Astrocyte of the spinal cord (primary cell): Measurements from ENCODE around the gene SFN.
"Not testable (repeated sequence)": the region's sequence is repeated elsewhere in the genome, so short reads cannot be mapped to it uniquely, and the experiment has no call there.

Experiments
- DNase-seq: peaks from one replicate; pipeline ENCODE4 v3.0.0; 2011; ENCODE audit warnings: low read depth, low spot score
- H3K4me3 ChIP-seq: 2 replicates; pipeline ENCODE4 v1.5.1; 2011; ENCODE audit warnings: low read depth, mild to moderate bottlenecking, low read length, moderate library complexity
- in situ Hi-C: cut with HindIII; loops from 2 replicates; pipeline ENCODE4 v1.10.0; 2017; ENCODE audit warnings: low sequenced_read_pairs
- TF ChIP-seq, protein P1 (sequence below): IDR thresholded peaks from 2 replicates; pipeline ENCODE4 v1.5.1; 2012; ENCODE audit warnings: low read depth, mild to moderate bottlenecking, low read length, inconsistent platforms

SFN gene

DNA sequence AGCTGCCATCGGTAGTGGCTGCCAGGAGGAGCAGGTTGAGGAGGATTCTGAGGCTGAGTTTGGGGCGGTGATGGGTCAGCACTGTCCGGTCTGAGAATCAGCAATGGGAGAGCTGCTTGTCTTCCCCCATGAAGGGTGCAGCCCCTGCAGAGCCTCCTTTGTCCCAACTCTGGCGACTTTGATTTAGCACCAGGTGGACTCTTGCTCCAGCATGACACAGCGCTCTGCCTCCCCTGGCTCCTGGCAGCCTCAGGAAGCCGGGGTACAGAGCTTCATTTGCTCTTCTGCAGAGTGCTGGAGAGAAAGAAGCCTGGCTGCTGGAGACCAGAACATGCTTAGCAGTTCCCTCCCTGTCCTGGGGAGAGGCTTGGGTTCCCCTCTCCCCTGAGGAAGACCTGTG, 23.2 kb upstream of the SFN start:
- no peak overlapping the region for H3K4me3 ChIP-seq
- in situ Hi-C loops: no loop called here
- DNase-seq: no peak
- TF ChIP-seq, protein P1, sequence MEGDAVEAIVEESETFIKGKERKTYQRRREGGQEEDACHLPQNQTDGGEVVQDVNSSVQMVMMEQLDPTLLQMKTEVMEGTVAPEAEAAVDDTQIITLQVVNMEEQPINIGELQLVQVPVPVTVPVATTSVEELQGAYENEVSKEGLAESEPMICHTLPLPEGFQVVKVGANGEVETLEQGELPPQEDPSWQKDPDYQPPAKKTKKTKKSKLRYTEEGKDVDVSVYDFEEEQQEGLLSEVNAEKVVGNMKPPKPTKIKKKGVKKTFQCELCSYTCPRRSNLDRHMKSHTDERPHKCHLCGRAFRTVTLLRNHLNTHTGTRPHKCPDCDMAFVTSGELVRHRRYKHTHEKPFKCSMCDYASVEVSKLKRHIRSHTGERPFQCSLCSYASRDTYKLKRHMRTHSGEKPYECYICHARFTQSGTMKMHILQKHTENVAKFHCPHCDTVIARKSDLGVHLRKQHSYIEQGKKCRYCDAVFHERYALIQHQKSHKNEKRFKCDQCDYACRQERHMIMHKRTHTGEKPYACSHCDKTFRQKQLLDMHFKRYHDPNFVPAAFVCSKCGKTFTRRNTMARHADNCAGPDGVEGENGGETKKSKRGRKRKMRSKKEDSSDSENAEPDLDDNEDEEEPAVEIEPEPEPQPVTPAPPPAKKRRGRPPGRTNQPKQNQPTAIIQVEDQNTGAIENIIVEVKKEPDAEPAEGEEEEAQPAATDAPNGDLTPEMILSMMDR: no peak

DNA sequence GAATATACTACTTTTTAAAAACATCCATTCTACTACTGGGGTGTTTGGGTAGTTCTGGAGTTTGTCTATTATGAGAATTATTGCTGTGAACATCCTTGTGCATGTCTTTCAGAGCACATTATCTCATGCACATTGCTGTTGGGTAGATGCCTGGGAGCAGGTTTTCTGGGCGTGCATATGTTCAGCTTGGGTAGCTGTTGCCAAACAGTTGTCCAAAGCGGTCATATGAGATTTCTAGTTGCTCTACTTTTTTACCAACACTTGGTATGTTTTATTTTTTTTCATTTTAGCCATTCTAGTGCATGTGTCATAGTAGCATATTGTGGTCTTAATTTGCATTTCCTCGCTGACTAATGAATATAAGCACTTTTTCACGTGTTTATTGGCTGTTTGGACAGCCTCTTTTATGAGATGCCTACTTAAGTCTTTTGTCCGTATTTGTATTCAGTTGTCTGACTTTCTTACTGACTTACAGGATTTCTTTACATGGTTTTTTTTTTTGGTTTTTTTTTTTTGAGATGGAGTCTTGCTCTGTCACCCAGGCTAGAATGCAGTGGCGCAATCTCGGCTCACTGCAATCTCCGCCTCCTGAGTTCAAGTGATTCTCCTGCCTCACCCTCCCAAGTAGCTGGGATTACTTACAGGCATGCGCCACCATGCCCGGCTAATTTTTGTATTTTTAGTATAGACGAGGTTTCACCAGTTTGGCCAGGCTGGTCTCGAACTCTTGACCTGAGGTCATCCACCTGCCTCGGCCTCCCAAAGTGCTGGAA, 18.3 kb upstream of the SFN start:
- DNase-seq: no peak
- TF ChIP-seq, protein P1: no peak
- H3K4me3 ChIP-seq: no peak overlapping the region
- in situ Hi-C loops: no loop called here

DNA sequence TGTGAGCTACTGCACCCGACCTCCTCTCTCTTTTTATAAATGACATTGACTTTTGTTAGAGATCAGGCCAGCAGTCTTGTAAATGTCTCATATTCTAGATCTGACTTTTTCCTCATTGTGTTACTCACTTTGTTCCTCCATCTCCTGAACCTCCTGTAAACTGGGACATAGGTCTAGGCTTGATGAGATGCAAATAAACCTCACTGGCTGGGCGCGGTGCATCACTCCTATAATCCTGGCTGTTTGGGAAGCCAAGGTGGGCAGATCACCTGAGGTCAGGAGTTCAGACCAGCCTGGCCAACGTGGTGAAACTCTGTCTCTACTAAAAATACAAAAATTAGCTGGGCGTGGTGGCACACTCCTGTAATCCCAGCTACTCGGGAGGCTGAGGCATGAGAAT, 15.1 kb upstream of the SFN start:
- H3K4me3 ChIP-seq, DNase-seq, in situ Hi-C loops: not testable (repeated sequence)

DNA sequence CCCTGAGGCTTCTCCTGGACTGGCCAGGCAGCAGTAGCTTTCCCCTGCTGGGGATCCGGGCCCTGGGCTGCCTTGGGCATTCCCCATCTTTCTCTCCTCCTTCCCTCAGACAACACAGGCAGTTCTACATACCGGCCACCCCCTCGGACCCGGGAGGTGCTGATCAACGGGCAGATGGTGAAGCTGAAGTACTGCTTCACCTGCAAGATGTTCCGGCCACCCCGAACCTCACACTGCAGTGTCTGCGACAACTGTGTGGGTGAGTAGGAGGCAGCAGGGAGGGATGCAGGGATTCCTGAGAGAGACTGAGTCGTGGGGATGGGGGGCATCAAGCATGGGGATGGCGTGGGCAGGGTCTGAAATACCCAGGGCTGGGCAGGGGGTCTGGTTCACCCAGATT, 14.4 kb upstream of the SFN start:
- TF ChIP-seq, protein P1: no peak
- in situ Hi-C loops: no loop called here
- DNase-seq: no peak
- no peak overlapping the region for H3K4me3 ChIP-seq

DNA sequence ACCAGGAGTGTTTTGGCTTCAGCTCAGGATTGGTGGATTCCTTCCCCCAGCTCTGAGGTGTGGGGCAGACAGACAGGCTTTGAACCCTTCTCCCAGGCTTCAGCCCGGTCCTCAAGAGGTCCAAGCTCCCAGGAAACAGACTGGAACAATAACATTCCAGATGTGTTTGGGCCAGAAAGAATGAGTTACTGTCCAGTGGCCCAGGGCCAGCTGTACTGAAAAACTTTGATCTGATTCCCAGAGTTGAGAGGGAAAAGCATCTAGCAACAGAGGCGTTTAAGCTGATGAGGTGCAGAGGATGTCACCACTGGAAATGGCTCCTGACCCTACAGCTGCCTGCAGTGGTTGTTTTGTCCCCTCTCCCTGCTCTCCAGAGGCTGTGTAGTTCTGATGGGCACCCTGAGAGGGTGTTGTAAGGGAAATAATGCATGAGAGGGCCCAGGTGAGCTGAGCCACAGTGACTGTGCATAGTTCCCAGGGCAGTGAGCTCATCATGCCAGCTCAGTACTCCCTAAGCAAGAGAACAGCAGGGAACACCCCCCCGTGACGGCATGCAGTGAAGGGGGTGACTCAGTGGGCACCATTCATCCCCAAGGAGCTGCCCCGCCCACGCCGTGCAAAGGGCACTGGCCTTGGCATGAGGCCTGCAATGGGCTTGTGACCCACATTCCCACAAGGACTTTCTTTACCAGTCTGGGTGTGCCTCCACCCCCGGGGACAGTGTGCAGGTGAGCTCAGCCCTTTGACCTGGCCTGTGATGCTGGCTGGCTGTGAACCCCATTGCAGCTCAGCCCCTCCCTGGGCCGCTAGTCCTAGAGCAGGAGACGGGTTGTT, 13.8 kb upstream of the SFN start:
- in situ Hi-C loops: no loop called here
- peak; percentile 83 for DNase-seq

DNA sequence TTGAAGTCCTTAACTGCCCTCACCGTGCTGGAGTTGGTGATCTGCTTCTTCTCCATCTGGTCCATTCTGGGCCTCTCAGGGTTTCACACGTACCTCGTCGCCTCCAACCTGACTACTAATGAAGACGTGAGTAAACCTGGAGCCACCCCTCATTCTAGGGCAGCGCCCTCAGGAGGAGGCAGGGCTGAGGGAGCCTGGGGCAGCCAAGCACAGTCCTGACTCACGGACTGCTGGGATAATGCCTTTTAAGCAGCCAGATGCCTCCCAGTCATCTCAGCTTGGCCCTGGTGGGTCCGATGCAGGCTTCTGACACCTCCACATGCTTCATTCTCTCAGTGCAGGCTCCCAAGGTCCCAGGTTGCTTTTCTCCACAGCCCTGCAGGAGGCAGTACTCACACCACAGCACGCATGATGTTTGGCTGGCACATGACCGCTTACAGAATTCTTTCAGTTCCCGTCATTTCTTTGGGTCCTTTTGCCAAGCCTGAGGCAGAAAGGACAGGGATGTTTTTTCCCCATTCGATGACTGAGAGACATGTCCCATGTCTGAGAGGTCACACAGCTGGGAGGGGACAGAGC, 11.8 kb upstream of the SFN start:
- H3K4me3 ChIP-seq: no peak overlapping the region
- TF ChIP-seq, protein P1: no peak
- in situ Hi-C loops: no loop called here
- DNase-seq: no peak

More for the DNA sequence above, 13.8 kb upstream of the SFN start:
- no peak overlapping the region for H3K4me3 ChIP-seq
- TF ChIP-seq, protein P1: no peak
